ES-I3 (cell line): ENCODE data around the gene TK1.
A peak's percentile ranks its signal among the peaks of the same experiment; 100 is the strongest.

Experiments
- H3K36me3 ChIP-seq: 2 replicates; pipeline ENCODE4 v1.6.1; 2013; ENCODE audit warnings: mild to moderate bottlenecking, low read length, control low read depth, moderate library complexity; ENCODE audit not compliant: insufficient read depth
- H3K4me1 ChIP-seq: 2 replicates; pipeline ENCODE4 v1.6.1; 2013; ENCODE audit warnings: mild to moderate bottlenecking, control low read depth, low read length; ENCODE audit not compliant: insufficient read depth
- H3K9ac ChIP-seq: 2 replicates; pipeline ENCODE4 v1.6.1; 2013; ENCODE audit warnings: low read depth, mild to moderate bottlenecking, low read length, moderate library complexity
- H3K9me3 ChIP-seq: 2 replicates; pipeline ENCODE4 v1.6.1; 2013; ENCODE audit warnings: mild to moderate bottlenecking, low read length, moderate library complexity; ENCODE audit not compliant: control insufficient read depth, insufficient read depth

TK1 gene

DNA sequence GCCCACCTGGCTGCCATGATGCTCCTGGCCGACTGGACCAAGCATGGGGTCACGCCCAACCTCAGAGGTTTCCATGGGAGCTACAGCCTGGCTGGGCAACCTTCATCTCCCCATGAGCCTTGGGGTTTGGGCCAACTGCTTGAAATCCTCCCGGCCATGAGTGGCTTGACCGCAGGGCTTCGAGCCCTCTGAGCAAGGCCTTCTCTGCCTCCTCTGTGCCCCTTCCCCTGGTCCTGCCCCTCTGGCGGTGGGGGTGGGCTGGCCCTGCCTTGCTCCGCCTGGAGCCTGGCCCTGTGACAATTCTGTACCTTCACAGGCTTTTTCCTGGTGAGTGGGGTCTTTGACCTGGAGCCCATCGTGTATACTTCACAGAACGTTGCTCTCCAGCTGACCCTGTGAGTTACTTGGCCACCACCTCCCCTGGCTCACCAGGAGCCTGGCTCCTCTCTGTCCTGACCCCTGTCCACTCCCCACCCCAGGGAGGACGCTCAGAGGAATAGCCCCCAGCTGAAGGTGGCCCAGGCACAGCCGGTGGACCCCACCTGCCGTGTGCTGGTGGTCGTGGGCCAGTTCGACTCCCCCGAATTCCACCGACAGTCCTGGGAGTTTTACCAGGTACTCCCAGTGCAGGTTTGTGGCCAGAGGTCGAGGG lies 18.4 kb upstream of the TK1 start:
- Histone ChIP-seq H3K9ac (no peak overlapping the region), H3K4me1 (no peaks in the 10 kb centered on the region; the same call in 1 of the 2 replicates), H3K9me3 (no peaks in the 10 kb centered on the region), H3K36me3 (0 out of 2 replicates have a peak, but pooled peaks cover 2% of the 10 kb centered on the region)

DNA sequence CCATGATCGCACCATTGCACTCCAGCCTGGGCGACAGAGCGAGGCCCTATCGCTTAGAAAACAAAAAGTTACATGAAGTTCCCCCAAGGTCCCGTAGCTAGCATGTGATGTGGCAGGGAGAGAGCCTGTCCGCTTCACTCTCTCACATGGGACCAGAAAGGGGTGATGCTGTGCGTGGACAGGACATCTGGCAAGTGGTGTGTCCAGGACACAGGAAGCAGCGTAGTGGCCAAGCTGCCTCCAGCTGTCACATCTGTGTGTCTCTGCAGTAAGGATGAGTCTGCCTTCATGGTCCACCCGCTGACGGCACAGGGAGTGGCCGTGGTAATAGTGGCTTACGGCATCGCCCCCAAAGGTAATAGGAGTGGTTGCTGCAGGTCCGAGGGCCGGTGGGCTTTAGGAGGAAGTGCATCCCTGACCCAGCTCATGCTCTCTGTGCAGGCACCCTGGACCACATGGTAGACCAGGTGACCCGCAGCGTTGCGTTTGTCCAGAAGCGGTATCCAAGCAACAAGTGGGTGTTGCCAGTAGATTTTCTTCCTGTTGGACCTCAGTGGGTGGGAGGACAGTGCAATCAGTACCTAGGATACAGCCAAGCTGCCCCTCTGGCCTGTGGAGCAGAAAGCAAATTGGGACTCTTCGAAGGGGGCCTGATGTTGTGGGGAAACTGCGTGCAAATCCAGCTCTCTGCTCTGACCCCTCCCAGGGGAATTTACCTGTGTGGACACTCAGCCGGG lies 17.7 kb upstream of the TK1 start:
- no peaks in the 10 kb centered on the region for H3K9me3 ChIP-seq
- H3K9ac ChIP-seq = no peak overlapping the region
- no peaks in the 10 kb centered on the region; the same call in 1 of the 2 replicates for H3K4me1 ChIP-seq
- H3K36me3 ChIP-seq = 0 out of 2 replicates have a peak, but pooled peaks cover 2% of the 10 kb centered on the region

DNA sequence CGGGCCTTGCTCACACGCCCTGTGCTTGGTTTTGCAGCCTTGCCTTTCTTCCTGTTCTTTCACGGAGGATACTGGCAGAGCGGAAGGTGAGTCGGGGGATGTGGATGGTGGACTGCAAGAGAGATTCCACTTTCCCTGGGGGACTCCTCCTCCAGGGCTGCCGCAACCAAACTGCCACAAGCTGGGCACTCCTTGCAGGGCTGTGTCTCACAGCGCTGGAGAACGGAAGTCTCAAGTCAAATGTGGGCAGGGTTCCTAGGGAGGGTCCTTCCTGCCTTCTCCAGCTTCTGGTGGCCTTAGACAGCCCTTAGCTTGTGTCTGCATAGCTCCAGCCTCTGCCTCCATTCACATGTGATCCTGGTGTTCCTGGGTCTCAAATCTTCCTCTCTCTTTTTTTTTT lies 15.8 kb upstream of the TK1 start:
- peaks cover under 1% of the 10 kb centered on the region for H3K4me1 ChIP-seq
- H3K9me3 ChIP-seq = no peaks in the 10 kb centered on the region
- H3K9ac ChIP-seq = no peak overlapping the region
- peaks cover 4% of the 10 kb centered on the region; the same call in 1 of the 2 replicates for H3K36me3 ChIP-seq

DNA sequence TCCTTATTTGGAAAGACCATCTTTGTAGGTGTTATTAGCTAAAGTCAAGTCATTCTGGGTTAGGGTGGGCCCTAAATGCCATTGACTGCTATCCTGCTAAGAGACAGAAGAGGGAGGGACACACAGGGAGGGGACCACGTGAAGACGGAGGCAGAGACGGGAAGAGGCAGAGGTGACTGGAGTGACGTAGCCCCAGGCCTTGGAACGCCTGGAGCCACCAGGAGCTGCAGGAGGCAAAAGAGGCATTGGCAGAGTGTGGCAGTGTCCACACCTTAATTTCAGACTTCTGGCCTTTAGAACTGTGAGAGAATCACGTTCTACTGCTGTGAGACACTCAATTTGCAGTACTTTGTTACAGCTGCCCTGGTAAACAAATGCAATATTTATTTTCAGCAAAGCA lies 13.6 kb upstream of the TK1 start:
- Histone ChIP-seq H3K9me3 (no peaks in the 10 kb centered on the region), H3K4me1 (peaks cover 20% of the 10 kb centered on the region), H3K36me3 (peaks cover 3% of the 10 kb centered on the region; the same call in 1 of the 2 replicates), H3K9ac (no peak overlapping the region)

DNA sequence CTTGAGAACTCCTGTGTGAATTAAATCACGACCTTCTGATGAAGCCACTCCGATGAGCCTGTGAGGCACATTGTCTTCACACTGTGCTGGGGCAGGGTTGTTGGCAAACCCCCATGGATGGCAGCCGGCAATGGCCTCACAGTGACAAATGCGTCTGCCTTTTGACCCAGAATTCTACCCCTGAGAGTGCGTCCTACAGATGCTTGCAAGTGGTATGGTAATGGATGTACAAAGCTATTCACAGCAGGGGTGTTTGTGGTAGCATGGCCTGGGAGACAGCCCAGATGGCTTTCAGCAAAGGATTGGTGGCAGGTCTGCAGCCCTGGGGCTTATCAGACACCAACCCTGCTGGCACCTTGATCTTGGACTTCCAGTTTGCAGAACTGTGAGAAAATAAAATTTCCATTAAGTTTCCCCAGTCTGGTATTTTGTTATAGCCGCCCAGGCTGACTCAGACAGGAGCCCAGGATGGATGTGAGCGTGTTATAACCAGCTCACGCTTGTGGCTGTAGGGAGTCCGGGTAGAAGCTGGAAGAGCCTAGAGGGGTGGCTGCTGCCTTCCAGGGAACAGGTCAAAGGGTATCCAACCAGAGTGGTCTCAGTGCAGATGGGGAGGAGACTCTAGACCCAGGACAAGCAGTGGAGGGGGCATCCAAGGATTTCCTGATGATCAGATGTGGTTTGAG lies 10.4 kb upstream of the TK1 start:
- H3K9ac ChIP-seq = no peak overlapping the region
- H3K9me3 ChIP-seq = no peaks in the 10 kb centered on the region
- peaks cover 20% of the 10 kb centered on the region for H3K4me1 ChIP-seq
- peaks cover 6% of the 10 kb centered on the region; the same call in 1 of the 2 replicates for H3K36me3 ChIP-seq

DNA sequence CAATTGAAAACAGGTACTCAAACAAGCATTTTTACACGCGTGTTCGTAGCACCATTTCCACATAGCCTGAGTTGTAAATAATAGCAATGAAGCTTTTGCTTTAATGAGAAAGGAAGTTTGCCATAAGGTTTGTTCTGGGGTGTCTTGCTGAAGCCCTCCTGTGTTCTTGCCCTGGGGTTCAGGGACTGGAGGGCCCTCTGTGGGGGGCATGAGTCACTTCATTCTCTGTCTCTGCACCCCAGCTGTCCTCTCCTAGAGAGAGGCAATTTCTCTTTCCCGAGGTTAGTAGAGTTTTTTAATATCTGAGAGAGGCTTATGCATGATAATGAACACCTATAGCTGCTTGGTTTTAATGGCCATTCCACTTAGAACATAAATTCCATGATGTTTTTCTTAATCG lies 9.9 kb upstream of the TK1 start:
- Histone ChIP-seq H3K9ac (no peak overlapping the region), H3K36me3 (peaks cover 6% of the 10 kb centered on the region; the same call in 1 of the 2 replicates), H3K4me1 (peaks cover 20% of the 10 kb centered on the region), H3K9me3 (no peaks in the 10 kb centered on the region)

DNA sequence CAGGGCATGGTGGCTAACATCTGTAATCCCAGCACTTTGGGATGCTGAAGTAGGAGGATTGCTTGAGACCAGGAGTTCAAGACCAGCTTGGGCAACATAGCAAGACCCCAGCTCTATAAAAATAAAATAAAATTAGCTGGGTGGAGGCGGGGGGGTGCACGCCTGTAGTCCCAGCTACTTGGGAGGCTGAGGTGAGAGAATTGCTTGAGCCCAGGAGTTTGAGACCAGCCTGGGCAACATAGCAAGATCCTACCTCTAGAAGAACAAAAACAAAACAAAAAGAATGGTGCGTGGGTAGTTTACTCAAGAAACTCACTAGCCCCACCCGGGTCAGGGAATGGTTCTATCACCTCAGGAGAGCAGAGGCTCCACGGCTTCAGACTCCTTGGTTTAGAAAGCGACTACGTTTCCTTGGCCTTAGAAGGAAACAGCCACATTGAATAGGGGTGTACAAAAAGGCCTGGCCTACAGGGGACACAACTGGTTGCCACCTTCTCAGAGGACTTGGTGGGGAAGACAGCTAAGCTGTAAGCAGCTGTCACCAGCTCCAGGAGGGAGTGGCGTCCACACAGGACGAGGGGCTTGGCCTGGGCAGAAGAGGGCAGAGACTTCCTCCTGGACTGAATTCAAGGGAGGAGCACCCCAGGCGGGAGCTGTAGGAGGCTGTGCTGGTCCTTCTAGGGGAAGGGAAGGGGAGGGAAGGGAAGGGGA lies 716 bp downstream of the TK1 start:
- Histone ChIP-seq H3K36me3 (peaks cover 34% of the 10 kb centered on the region), H3K4me1 (peaks cover 13% of the 10 kb centered on the region), H3K9ac (peak overlapping the region; percentile 51), H3K9me3 (no peaks in the 10 kb centered on the region)

DNA sequence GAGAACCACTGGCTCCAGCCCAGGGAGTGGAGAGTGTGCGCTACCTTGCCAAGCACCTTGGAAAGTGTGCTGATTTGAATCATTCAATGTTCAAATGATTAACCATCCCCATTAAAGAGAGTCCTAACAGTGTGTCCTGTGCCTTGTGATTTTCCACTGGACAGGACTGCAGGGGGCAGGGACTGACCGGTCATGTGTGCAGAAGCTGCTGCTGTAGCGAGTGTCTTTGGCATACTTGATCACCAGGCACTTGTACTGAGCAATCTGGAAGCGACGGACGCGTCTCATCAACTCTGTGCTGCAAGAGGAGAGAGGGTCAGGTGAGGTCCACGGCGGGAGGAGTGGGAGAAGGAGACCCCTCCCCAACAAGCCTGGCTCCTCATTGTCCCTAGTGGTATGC lies 2.0 kb downstream of the TK1 start:
- H3K4me1 ChIP-seq = peaks cover 13% of the 10 kb centered on the region
- H3K36me3 ChIP-seq = peaks cover 37% of the 10 kb centered on the region
- no peaks in the 10 kb centered on the region for H3K9me3 ChIP-seq
- H3K9ac ChIP-seq = no peak overlapping the region

DNA sequence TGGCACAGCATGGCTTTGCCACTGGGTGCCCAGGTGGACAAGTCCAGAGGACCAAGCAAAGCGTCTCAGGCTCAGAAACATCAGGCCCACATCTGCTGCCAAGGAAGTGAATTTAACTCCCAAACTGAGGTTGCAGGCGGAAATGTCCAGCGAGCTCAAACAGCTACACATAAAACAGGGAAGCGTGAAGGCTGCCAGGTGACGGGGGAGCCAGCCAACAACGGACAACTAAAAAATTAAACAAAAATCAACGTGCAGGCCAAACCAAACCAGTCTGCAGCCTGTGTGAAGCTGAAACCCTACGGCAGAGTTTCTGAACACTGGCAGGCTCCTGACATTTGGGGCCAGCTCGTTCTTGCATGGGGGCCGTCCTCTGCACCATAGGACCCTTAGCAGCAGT lies 2.5 kb downstream of the TK1 start:
- H3K9ac ChIP-seq = no peak overlapping the region
- H3K9me3 ChIP-seq = no peaks in the 10 kb centered on the region
- peaks cover 37% of the 10 kb centered on the region for H3K36me3 ChIP-seq
- H3K4me1 ChIP-seq = peaks cover 13% of the 10 kb centered on the region

DNA sequence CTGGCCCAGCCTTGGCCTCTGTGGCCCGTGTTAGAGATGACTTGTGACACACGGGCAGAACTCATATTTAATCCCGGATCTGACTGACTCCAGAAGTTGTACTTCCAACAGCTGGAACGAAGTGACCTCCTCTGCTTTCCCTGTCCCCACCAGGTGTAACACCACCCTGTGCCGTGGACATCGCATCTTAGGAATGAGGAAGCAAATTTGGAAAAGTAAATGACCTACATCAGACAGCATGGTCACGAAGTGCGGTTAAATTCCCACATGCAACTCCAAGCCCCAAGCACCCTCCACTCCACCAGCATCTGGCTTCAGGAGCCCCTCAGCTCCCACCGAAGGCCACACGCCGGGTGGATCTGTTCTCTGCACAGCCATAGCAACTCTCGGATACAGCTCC lies 2.9 kb downstream of the TK1 start:
- Histone ChIP-seq H3K36me3 (peaks cover 37% of the 10 kb centered on the region), H3K4me1 (peaks cover 13% of the 10 kb centered on the region), H3K9me3 (no peaks in the 10 kb centered on the region), H3K9ac (no peak overlapping the region)

DNA sequence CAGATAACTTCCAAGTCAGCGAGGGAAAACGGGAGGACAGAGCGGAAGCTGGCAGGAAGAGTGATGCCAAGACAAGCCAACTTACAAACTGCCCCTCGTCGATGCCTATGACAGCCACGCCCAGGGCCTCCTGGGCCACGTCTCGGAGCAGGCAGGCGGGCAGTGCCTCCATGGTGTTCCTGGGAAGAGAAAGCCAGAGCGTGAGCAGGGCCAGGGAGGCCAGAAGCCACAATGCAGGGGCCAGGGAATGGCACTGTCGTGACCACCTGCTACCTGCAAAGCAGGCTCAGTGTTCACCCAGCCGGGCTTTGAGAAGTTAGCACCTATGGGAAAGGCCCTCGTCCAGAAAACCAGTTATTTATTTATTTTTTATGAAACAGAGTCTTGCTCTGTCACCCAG lies 4.3 kb downstream of the TK1 start:
- Histone ChIP-seq H3K9me3 (no peaks in the 10 kb centered on the region), H3K9ac (no peak overlapping the region), H3K4me1 (peaks cover 11% of the 10 kb centered on the region), H3K36me3 (peaks cover 42% of the 10 kb centered on the region)

DNA sequence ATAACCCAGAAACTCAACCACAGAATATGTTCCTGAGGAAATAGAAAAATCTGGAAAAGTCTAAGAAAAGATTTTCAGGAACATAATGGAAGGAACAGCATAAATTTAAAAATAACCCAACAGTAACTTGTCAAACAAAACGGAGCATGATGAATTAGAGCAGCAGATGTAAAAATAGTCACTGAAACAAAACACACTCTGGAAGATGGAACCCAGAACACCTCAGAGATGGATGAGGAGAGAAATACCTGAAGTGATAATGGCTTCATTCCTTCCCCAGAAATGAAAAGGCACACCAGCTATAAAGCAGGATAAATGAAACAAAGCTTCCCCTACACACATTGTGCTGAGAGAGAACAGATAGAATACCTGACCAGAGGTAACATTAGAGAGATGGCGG lies 6.3 kb downstream of the TK1 start:
- Histone ChIP-seq H3K4me1 (peaks cover 10% of the 10 kb centered on the region), H3K9ac (no peak overlapping the region), H3K36me3 (peaks cover 48% of the 10 kb centered on the region), H3K9me3 (no peaks in the 10 kb centered on the region)

DNA sequence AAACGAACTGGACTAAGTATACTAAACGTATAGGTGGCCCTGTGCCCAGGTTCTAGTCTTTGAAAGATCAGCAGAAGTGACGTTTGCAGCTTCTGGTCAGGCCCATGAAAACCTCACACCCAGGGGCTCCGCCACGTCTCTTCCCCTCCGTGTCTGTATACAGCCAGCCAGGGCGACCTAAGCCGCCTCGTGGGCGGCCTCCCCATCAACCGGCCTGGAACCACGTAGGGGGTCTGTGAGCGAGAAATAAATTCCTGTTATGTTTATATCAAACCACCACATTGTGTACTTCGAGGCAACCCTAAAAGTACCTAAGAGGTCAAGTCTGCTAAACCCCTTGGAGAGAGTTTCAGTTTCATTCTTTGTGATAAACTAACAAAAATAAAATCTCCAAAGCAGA lies 6.8 kb downstream of the TK1 start:
- Histone ChIP-seq H3K9ac (no peak overlapping the region), H3K36me3 (peaks cover 44% of the 10 kb centered on the region), H3K4me1 (peaks cover 6% of the 10 kb centered on the region; the same call in 1 of the 2 replicates), H3K9me3 (no peaks in the 10 kb centered on the region)

DNA sequence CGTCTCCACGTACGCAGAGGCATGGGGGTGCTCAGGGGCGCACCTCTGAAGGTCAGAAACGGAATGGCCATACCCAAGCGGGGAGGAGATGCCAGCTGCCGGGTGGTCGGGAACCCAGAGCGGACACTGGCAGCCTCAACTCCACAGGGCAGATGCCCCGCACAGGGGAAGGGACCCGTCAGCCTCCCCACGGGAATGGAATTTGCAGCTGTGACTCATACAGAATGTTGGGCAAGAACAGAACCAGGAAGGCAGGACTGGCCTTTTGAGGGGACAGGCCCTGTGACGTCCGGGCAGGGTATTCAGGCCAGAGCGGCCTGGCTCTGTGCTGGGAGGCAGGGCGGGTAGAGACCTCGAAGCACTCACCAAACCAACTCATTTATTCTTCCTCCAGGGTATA lies 7.5 kb downstream of the TK1 start:
- H3K4me1 ChIP-seq = peaks cover 3% of the 10 kb centered on the region; the same call in 1 of the 2 replicates

More for the DNA sequence above, 7.5 kb downstream of the TK1 start:
- H3K9ac ChIP-seq = no peak overlapping the region
- peaks cover 38% of the 10 kb centered on the region for H3K36me3 ChIP-seq
- H3K9me3 ChIP-seq = no peaks in the 10 kb centered on the region
